Spinal cord (tissue), 10 donors: ENCODE results near the gene CCDC91. TPM values are rescaled to one million over a fixed set of nuclear protein-coding genes. Genes with fewer than 3 reads are reported as not detected.

Experiments used
- DNase-seq, 6 donors: peaks; one replicate each; pipeline versions ENCODE4 v3.0.0 to v3.0.0-alpha.2; 2013 to 2015; ENCODE audit warnings: low spot score in 6 of 6, low read depth in 4 of 6
- H3K27ac ChIP-seq: one replicate; pipeline ENCODE4 v1.5.1; 2013; ENCODE audit warnings: low read depth, low read length, control low read depth
- H3K27me3 ChIP-seq: one replicate; pipeline ENCODE4 v1.6.1; 2013; ENCODE audit warnings: low read length; ENCODE audit not compliant: control insufficient read depth, insufficient read depth
- H3K36me3 ChIP-seq: one replicate; pipeline ENCODE4 v1.6.1; 2013; ENCODE audit warnings: low read length; ENCODE audit not compliant: control insufficient read depth, insufficient read depth
- H3K4me1 ChIP-seq: one replicate; pipeline ENCODE4 v1.6.1; 2013; ENCODE audit warnings: low read length; ENCODE audit not compliant: control insufficient read depth, insufficient read depth
- H3K4me3 ChIP-seq: one replicate; pipeline ENCODE4 v1.5.1; 2013; ENCODE audit warnings: low read depth, low read length, control low read depth
- H3K9me3 ChIP-seq: one replicate; pipeline ENCODE4 v1.6.1; 2013; ENCODE audit warnings: low read length; ENCODE audit not compliant: control insufficient read depth, insufficient read depth
- WGBS: methylation state at CpG from one replicate; pipeline ENCODE4 v1.1.5; 2013; ENCODE audit warnings: missing lambda C conversion rate; ENCODE audit not compliant: insufficient coverage; 5-methylcytosine and 5-hydroxymethylcytosine counted together
- polyA plus RNA-seq, 2 donors: library from polyadenylated mRNA; unstranded; fragments of 120-200 nt; gene quantifications; one replicate each; pipeline ENCODE4 v1.2.1, GENCODE V29; 2013; ENCODE audit not compliant: insufficient read length in 2 of 2
- total RNA-seq, 2 donors: library from RNA; depleted of rRNA in 1 of 2; stranded (reverse); fragments of 120-200 nt in 1 of 2; fragments of >200 nt in 1 of 2; gene quantifications; one replicate each; pipeline versions ENCODE4 v1.2.3 to v1.2.4, GENCODE V29; 2013 to 2014
- donor health status: healthy.

The CCDC91 gene
- total and polyA plus RNA-seq, 4 donors: 29.8 to 64.9 (median 46.6) TPM

DNA sequence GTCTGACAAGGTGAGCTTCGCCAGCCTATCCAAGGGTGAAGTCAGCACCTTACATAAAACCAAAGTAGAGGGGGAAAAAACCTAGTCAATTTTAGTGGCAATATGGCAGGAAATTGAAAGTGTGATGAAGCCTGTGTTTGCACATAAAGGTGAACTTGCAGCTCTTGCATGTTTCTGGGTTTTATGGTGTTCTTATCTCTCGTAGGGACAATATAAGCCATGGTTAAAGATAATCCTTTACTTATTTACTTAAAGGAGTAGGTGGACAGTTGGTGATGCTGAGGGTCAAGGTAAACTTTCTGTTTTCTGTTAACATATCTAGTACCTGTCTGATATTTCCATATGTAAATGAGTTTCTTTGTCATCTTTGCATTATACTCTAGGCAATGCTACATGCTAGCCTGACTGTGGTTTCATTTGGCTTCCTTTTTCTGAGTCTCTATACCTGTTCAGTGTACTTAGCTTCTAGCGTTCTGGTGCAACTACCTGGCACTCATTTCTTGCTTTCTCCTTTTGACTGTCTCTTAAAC is 32.8 kb downstream of the CCDC91 start:
- H3K9me3 ChIP-seq: peaks cover 7% of the 10 kb centered on the region
- no CpG with 5 or more reads among the region's 3 CpGs for WGBS

DNA sequence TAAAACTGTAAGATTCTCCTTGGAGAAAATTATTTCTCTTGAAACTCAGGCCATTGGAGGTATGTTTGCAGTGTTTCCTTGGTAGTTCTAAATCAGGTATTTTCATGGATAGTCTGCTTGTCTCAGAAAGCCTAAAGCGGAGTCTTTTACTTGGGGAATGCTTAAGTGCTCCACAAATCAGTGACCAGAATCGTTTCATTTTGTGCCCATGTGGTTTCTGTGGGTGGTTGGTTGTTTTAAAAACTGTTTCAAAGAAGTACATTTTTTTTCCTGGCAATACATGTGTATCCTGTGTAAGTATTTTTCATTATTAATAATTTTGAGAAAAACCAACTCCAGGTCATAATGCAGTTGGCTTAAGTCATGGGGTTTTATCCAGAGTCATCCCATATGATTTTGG is 33.6 kb downstream of the CCDC91 start:
- Histone ChIP-seq H3K27ac (no peak overlapping the region), H3K27me3 (no peaks in the 10 kb centered on the region), H3K4me3 (no peak overlapping the region), H3K9me3 (peaks cover 5% of the 10 kb centered on the region), H3K4me1 (no peaks in the 10 kb centered on the region), H3K36me3 (no peaks in the 10 kb centered on the region)
- whole genome bisulfite sequencing: 90% methylated on average over 2 of the region's 2 CpGs
- DNase-seq: no peak

More for the DNA sequence above, 32.8 kb downstream of the CCDC91 start:
- Histone ChIP-seq H3K27me3 (no peaks in the 10 kb centered on the region), H3K4me1 (no peaks in the 10 kb centered on the region), H3K36me3 (no peaks in the 10 kb centered on the region), H3K4me3 (no peak overlapping the region), H3K27ac (no peak overlapping the region)
- no peak for DNase-seq

DNA sequence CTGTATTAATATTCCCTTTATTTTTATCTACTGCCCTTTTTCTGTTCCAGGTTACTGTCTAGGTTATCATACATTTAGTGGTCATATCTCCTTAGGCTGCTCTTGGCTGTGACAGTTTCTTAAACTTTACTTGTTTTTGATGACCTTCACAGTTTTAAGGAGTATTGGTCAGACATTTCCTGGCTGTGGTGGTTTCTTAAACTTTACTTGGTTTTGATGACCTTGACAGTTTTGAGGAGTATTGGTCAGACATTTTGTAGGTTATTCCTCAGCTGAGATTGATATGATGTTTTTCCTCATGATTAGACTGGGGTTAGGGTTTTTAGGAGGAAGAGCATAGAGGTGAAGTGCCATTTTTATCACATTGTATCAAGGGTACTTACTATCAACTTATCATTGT is 36.4 kb downstream of the CCDC91 start:
- no peaks in the 10 kb centered on the region for H3K4me1 ChIP-seq
- no peaks in the 10 kb centered on the region for H3K27me3 ChIP-seq
- H3K9me3 ChIP-seq: no peaks in the 10 kb centered on the region
- no peak overlapping the region for H3K4me3 ChIP-seq
- no peaks in the 10 kb centered on the region for H3K36me3 ChIP-seq
- H3K27ac ChIP-seq: no peak overlapping the region
- no peak for DNase-seq

DNA sequence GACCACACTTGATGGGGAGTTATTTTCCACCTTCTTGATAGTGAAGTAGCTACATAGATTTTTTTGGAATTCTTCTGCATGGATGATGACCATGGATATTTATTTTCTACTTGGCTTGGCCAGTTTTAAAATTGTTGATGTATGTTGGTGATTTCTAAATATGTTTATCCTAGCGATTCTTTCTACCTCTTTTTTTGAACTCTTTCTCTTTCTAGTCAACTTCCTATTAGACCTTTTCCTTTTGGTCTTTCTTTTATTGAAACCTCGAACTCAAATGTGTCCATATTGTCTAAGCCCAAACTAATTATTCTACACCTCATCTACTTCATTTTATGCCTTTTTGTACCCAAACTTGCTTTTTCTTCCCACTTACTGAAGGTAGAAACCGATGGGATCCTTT is 37.0 kb downstream of the CCDC91 start:
- WGBS: 90% methylated on average over 2 of the region's 3 CpGs
- no peaks in the 10 kb centered on the region for H3K4me1 ChIP-seq
- no peak for DNase-seq

DNA sequence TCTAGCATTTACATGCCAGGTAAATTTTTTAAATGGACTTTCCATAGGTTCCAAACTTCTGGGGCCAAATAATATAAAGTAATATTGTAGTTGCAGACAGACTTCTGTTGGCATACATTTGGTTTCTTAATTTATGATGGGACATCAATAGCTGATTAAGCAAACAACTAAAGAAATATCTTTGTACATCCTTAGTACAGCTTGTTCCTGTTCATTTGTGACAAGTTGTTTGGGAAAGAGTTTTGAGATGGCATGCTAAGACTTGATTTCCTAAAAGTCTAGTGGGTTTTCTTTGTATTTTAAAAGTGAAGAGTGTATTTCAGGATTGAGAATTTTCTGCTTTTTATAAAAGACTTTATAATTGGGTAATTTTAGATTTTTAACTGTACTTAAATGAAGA is 41.0 kb downstream of the CCDC91 start:
- no peaks in the 10 kb centered on the region for H3K27me3 ChIP-seq
- no peak overlapping the region for H3K4me3 ChIP-seq
- no peaks in the 10 kb centered on the region for H3K36me3 ChIP-seq
- H3K27ac ChIP-seq: no peak overlapping the region
- no peak for DNase-seq
- no peaks in the 10 kb centered on the region for H3K9me3 ChIP-seq
- H3K4me1 ChIP-seq: no peaks in the 10 kb centered on the region

More for the DNA sequence above, 37.0 kb downstream of the CCDC91 start:
- H3K36me3 ChIP-seq: no peaks in the 10 kb centered on the region
- no peak overlapping the region for H3K27ac ChIP-seq
- H3K4me3 ChIP-seq: no peak overlapping the region
- H3K9me3 ChIP-seq: no peaks in the 10 kb centered on the region
- H3K27me3 ChIP-seq: no peaks in the 10 kb centered on the region

DNA sequence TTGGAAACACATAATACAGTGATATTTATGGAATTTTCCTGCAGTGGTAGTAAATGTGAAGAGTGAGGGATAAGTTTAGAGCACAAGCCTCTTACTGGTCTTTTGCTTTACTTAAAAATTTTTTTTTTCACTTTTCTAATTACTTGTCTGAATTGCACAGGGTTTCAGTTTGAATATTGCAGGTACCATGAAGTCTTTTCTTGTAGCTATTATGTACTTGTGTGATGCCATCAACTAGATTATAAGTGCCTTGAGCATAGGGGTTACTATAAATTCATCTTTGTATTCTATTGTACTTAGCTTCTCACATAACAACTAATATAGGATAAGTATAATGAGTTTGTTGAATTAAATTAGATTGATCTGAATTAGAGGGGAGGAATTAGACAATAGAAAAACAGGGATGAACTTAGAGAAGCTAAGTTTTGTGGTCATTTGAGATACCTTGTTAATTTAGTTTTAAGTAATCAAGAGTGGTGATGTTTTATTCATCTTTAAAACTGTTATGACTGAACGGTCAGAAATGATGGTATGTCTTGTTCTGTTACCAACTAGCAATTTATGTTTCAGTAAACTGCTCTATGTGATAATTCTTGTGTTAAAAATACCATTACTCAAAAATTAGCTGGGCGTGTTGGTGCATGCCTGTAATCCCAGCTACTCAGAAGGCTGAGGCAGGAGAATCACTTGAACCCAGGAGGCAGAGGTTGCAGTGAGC is 42.1 kb downstream of the CCDC91 start:
- no peaks in the 10 kb centered on the region for H3K9me3 ChIP-seq
- H3K27me3 ChIP-seq: no peaks in the 10 kb centered on the region
- H3K36me3 ChIP-seq: no peaks in the 10 kb centered on the region
- WGBS: no CpG with 5 or more reads among the region's 2 CpGs
- H3K4me3 ChIP-seq: no peak overlapping the region
- H3K27ac ChIP-seq: no peak overlapping the region
- H3K4me1 ChIP-seq: no peaks in the 10 kb centered on the region
- DNase-seq: no peak

DNA sequence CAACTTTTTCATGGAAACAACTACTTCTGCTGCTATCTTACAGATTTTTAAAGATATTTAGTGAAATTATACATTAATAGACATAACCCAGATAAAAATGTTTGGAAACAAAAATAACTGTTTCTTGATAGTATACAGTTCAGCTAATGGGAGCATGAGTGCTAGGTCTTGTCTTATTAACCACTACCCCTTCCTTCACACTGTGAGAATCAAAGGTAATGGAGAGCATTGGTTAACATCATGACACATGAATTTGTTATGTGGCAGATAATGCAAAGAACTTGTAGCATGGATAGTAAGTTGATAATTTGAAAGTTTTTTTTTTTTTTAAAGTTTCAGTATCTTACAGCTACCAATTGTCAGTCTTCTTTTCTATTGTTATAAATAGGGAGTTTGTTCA is 44.2 kb downstream of the CCDC91 start:
- H3K4me3 ChIP-seq: no peak overlapping the region
- H3K9me3 ChIP-seq: no peaks in the 10 kb centered on the region
- H3K4me1 ChIP-seq: no peaks in the 10 kb centered on the region
- no peak for DNase-seq
- H3K27ac ChIP-seq: no peak overlapping the region
- H3K36me3 ChIP-seq: no peaks in the 10 kb centered on the region
- H3K27me3 ChIP-seq: no peaks in the 10 kb centered on the region

DNA sequence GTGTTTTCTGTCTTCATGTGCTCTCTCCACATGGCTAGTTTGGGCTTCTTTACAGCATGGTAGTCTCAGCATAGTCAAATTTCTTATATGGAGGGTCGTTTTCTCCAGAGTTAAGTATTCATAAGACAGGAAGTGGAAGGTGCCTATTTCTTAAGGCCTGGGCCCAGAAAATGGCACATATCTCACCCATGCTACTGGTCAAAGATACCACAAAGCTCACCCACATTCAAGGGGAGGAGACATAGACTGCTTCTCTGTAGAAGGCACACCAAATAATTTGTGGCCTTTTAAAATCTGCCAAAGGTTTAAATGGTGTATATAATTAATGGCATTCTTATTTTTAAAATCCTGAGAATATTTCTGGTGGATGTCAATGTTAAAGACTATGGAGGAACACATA is 44.8 kb downstream of the CCDC91 start:
- no peaks in the 10 kb centered on the region for H3K36me3 ChIP-seq
- no peaks in the 10 kb centered on the region for H3K9me3 ChIP-seq
- H3K4me1 ChIP-seq: no peaks in the 10 kb centered on the region
- H3K27ac ChIP-seq: no peak overlapping the region
- H3K4me3 ChIP-seq: no peak overlapping the region
- DNase-seq: no peak
- WGBS: 80% methylated on average over 1 of the region's 1 CpG
- no peaks in the 10 kb centered on the region for H3K27me3 ChIP-seq

DNA sequence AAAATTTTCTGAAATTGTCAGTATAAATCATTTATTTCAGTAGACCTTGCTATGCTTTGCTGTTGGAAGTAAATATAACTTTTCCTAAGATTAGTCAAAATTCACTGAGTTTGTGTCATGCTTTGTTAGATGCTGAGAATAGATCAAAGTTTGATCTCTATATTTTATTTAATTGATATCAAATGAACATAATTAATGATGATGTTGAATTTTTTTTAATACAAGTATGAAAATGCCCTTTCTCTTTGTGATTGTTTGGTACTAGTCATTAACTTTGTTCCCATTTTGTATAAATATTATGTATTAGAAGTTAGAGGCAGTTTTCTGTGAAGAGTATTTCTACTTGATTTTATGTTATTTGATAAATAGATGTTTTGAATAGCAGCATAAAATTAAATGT is 45.7 kb downstream of the CCDC91 start:
- DNase-seq: no peak
- no peaks in the 10 kb centered on the region for H3K27me3 ChIP-seq
- H3K4me3 ChIP-seq: no peak overlapping the region
- H3K4me1 ChIP-seq: no peaks in the 10 kb centered on the region
- no peaks in the 10 kb centered on the region for H3K9me3 ChIP-seq
- no peaks in the 10 kb centered on the region for H3K36me3 ChIP-seq
- no peak overlapping the region for H3K27ac ChIP-seq

DNA sequence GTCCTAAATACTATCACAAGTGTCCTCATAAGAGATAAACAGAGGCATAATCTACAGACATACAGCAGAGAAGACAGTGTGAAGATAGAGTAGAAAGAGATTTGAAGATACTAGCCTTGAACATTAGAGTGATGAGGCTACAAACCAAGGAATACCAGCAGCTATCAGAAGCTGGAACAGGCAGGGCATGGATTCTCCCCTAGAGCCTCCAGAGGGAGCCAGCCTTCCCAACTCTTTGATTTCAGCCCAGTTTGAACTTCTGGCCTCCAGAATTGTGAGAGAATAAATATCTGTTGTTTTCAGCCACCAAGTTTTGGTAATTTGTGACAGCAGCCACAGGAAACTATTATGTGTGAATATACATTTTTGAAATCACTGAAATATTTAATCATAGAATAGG is 47.2 kb downstream of the CCDC91 start:
- DNase-seq: no peak
- Histone ChIP-seq H3K4me1 (no peaks in the 10 kb centered on the region), H3K27ac (no peak overlapping the region), H3K36me3 (no peaks in the 10 kb centered on the region), H3K4me3 (no peak overlapping the region), H3K27me3 (no peaks in the 10 kb centered on the region), H3K9me3 (no peaks in the 10 kb centered on the region)
